Esophagus mucosa (tissue), 1 donor: ENCODE results near the gene LRIG2. TPM values are rescaled to one million over a fixed set of nuclear protein-coding genes. Genes with fewer than 3 reads are reported as not detected.
"Not testable (repeated sequence)": the region's sequence is repeated elsewhere in the genome, so short reads cannot be mapped to it uniquely, and the experiment has no call there.

ENCODE experiments used
- ATAC-seq: fragments of 200-7000 bp; cut with Tn5 transposase; one replicate; pipeline ENCODE4 v1.9.1; 2020
- total RNA-seq: library from RNA; stranded (reverse); gene quantifications from one replicate; pipeline ENCODE4 v1.2.4, GENCODE V29; 2023
- donor health status: DM: yes; HTN: yes; CAD: no.

Gene LRIG2, protein sequence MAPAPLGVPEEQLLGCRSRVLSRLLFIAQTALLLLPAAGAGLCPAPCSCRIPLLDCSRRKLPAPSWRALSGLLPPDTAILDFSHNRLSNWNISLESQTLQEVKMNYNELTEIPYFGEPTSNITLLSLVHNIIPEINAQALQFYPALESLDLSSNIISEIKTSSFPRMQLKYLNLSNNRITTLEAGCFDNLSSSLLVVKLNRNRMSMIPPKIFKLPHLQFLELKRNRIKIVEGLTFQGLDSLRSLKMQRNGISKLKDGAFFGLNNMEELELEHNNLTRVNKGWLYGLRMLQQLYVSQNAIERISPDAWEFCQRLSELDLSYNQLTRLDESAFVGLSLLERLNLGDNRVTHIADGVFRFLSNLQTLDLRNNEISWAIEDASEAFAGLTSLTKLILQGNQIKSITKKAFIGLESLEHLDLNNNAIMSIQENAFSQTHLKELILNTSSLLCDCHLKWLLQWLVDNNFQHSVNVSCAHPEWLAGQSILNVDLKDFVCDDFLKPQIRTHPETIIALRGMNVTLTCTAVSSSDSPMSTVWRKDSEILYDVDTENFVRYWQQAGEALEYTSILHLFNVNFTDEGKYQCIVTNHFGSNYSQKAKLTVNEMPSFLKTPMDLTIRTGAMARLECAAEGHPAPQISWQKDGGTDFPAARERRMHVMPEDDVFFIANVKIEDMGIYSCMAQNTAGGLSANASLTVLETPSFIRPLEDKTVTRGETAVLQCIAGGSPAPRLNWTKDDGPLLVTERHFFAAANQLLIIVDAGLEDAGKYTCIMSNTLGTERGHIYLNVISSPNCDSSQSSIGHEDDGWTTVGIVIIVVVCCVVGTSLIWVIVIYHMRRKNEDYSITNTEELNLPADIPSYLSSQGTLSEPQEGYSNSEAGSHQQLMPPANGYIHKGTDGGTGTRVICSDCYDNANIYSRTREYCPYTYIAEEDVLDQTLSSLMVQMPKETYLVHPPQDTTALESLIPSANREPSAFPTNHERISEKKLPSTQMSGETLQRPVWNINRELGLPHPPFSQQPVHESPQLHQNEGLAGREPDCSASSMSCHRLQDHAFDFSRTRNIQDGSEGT
- 8.1 TPM for total RNA-seq

DNA sequence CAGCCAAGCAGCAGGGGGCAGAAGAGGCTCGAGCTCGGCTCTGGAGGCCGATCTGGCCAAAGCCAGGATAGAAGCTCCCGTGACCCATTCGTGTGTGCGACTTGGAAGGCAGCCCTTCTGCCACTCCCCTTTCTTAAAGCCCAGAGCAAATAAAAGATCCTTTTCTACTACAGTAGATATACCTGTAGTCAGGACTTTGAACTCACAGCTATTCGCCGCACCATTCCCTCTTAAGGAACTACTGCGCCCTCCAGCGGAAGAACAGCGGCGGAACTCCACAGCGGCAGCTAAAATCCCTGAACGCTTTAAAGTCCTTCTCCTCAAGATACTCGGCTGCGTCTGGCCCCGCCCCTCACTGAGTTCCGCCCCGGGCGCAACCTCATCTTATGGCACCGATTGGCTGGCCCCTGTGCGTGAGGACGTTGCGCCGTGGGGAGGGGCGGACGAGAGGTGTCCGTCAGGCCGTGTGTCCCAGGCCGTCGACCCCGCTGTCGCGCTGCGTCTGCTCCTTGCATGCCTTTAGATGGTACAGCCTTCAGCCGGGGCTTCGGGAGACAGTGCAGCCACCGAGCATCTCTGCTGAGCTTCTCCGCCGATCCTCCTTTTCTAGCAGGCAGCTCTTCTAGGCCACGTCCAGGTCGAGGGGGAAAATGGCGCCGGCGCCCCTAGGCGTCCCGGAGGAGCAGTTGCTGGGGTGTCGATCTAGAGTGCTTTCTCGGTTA lies at the start of gene LRIG2:
Gene LRIG2 (plus strand): TSS at position 442 of the 722 bp plus-strand sequence. CDS start 209 bp downstream, at position 651.
- peak; percentile 100 for ATAC-seq

DNA sequence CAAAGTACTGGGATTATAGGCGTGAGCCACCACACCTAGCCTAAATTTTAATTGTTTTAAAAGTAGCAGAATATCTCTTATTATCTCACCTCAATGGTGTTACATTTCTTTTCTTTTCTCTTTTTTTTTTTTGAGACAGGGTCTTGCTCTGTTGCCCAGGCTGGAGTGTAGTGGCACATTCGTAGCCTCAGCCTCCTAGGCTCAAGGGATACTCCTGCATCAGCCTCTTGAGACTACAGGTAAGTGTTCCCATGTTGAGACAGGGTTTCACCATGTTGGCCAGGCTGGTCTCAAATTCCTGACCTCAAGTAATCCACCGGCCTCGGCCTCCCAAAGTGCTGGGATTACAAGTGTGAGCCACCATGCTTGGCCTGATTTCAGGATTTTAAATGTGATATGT lies 49.7 kb upstream of the LRIG2 start:
- not testable (repeated sequence) for ATAC-seq

DNA sequence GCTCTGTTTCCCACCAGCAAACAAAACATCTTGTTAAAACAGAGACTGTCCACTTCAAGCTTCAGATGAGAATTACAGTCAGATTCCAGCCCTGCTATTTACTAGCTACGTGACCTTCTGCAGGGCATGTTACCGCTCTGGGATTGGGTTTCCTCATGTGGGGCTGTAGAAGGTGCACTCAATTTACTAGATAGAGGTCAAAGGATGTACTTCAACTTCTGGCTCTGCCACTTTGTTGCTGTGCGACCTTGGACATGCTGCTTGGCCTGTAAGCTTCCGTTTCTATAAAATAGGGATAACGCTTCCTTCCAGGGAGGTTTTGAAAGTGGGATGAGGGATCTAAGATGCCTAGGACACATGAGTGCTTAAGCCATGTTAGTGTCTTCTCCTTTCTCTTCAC lies 46.0 kb upstream of the LRIG2 start:
- no peak for ATAC-seq

DNA sequence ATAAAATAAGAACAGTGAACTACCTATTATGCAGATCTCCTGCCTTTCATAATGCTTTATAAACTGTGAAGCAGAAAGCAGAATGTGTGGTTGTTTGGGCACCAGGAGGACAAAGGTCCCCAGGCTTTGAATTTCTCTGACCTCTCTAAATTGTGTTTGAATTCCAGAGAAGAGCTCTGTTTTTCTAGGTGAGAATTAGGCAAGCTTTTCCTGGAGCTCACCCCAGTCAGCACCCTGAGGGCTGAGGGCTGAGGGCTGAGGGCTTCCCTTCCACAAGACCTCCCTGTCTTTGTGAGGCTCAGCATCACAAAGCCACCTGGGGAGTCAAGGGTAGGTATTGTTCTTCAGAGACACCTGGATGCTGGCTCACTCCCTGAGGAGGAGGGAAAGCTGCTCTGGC lies 45.5 kb upstream of the LRIG2 start:
- ATAC-seq = no peak

DNA sequence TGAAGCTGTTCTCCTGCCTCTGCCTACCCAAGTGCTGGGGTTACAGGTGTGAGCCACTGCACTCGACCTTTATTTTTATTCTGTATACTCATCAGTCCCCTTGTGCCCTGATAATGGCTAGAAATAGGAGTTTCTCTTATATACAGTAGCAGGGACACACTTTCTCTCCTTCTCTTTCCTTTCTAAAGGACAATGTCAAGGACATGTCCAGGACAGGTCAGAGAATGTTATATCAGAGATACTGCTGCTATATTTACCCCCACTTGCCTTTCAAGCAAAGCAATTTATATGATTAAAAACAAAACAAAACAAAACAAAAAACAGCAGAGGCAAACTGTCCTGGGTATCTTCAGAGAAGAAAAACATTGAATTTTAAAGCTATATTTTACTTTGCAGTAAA lies 43.2 kb upstream of the LRIG2 start:
- ATAC-seq = no peak

DNA sequence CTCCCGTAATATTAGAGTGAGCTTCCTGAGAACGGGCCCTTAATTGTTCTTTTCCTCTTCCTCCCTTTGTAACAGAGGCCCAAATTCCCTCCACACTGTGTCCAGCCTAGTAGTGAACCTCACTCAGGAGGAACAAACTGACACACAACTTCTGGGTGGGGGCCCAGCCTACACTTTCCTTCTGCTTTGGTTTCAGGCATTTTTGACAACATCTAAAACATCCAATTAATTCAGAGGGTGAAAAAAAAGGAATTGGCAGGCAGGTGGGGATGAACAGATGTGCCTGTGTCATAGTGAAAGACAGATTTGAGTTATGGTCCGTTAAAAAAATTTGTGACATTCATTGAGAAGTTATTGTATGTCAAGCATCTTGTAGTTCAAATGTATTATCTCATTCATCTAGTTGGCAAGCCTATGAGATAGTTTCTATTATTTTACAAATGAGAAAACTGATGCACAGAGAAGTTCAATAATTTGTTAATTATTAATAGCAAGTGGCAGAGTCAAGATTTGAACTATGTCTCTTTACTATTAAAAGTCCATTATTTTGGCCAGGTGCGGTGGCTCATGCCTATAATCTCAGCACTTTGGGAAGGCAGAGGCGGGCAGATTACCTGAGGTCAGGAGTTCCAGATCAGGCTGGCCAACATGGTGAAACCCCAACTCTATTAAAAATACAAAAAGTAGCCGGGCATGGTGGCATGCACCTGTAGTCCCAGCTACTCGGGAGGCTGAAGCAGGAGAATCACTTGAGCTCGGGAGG lies 41.6 kb upstream of the LRIG2 start:
- no peak for ATAC-seq

DNA sequence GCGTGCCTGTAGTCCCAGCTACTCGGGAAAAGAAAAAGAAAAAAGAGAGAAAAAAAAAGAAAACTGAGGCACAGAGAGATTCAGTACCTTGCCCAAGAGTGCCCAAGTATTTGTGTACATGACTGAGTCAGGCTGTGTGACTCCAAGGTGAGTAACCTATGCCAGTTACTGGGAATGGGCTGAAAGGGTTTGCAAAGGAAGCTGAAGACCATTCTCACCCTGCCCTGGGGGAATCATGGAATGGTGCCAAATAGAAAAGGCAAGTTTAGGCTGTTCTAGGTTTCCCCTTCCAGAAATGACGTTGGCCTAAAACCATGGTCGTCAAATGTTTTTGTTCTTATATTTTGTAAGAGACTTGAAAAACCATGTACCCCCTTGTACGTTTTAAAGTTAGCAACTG lies 37.9 kb upstream of the LRIG2 start:
- peak; percentile 97 for ATAC-seq

DNA sequence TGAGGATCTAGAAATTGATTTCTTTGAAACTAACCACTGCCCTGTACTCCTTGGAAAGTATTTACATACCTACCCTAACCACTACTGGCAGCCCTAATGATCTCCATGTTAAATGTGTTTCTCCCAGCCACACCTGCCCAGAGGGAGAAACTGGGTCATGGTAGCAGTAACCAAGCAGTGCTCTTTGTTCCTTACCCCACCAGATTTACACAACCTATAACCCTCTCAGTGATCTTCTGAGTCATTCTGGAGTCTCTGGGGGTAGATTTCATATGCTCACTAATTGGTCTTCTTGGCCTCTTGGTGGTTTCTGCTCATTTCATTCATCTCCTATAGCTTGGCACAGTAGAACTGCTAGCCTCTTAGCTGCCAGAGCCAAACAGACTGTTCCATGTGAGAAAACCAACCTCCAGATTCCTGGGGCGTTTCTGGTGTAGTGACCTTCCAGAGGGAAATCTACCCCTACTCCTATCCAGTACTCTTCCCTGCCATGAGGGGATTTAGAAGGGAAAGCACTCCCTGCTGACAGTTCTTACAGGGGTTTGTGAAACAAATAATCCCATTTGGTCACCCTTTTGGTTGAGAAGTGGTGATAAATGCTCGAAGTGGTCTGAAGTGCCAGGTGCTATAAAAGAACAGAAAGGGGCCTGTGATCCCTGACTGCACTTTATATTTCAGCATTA lies 36.2 kb upstream of the LRIG2 start:
- peak; percentile 38 for ATAC-seq

DNA sequence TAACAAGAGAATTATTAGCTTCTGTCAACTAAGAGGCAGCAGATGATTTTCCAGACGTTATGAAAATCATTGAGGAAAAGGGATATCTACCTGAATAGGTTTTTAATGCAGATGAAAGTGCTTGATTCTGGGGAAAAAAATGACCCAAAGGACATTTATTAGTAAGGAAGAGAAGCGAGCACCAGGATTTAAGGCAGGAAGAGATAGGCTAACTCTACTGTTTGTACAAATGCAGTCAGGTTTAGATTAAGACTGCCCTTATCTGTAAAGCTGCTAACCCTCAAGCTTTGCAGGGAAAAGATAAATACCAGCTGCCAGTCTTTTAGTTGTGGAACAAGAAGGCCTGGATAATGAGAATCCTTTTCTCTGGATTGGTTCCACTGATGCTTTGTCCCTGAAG lies 33.0 kb upstream of the LRIG2 start:
- ATAC-seq = no peak

DNA sequence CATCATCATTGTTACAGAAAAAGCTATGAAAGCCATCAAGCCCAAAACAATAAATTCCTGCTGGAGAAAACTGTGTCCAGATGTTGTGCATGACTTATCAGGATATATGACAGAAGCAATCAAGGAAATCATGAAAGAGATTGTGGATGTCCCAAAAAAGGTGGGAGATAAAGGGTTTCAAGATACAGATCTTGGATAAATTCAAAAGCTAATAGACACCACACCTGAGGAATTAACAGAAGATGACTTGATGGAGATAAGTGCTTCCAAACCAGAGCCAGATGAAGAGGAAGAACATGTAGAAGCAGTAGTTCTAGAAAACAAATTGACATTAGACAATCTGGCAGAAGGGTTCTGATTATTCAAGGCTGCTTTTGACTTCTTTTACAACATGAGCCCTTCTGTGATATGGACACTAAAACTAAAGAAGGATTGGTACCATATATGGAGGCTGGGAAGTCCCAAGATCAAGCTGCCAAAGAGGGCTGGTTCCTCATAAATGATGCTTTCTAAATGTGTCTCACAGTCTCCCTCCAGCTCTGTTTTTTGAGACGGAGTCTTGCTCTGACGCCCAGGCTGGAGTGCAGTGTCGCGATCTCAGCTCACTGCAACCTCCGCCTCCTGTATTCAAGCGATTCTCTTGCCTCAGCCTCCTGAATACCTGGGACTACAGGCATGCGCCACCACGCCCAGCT lies 32.1 kb upstream of the LRIG2 start:
- no peak for ATAC-seq

DNA sequence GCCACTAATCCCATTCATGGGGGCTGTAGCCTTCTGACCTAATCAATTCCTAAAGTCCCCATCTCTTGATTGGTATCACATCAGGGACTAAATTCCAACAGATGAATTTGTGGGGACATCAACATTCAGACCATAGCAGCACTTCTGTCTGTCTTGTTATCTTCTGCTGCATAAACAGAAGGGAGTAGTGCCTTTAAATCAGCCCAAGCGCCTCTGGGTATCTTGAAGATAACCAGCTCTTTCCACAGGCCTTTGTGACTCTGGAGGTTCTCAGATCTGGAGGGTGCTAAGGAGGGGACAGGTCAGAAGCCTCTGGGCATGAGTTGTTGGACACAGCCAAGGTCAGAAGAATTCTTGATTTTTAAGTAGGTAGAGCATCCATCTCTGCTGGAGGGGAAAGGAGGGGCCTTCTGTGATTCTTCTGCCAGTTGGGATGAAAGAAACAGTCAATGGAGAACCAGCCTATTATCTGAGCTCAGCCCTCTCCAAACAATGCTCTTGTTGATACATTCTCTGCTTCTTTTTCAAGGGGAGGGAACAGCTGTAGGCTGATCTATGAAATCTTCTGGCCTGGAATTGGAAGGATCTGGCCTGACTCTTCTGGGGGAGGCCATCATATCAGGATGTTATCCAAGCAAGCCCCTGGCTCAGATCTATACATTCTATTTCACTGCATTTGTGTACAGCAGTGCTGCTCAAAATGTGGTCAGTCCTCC lies 31.3 kb upstream of the LRIG2 start:
- no peak for ATAC-seq

DNA sequence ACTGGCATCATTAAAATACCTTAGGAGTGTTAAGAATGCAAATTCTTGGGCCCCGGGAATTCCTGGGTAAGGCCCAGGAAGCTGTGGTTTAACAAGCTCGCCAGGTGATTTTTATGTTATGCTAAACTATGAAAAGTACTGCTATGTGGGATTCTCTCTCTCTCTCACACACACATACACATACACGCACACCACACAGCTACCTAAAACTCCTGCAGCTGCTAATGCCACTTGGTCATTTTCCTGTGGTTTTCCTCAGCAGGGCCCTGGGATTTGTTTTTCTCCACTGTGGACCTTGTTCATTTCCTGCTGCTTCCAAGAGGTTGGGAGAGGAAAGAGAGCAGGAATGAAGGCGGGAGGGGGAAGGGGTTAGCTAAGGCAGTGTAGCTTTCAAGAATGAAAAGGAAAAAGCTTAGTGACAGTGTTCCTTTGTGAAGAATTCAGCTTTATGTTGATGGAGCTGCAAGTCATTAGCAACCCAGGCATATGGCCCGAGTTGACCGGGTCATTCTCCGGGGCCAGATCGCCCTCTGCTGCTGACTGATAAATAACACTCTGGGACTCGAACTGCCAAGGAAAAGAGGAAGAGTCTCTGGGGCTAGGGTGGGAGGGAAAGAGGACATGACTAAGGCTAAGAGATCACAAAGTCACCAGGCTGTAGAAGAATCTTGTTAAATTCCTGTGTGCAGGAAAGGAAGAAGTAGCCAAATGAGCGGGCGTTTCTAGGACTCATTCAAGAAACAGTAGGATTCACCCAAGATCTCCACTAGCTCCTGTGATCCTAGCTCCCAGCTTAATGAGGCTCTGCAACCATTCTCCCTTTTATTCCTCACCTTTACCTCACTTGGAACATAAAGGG lies 30.5 kb upstream of the LRIG2 start:
- ATAC-seq = peak; percentile 81

DNA sequence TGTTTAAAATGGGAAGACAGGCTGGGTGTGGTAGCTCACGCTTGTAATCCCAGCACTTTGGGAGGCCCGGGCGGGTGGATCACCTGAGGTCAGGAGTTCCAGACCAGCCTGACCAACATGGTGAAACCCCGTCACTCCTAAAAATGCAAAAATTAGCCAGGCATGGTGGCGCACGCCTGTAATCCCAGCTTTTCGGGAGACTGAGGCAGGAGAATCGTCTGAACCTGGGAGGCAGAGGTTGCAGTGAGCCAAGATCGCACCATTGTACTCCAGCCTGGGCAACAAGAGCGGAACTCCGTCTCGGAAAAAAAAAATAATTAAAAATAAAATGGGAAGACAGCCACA lies 29.9 kb upstream of the LRIG2 start:
- not testable (repeated sequence) for ATAC-seq

DNA sequence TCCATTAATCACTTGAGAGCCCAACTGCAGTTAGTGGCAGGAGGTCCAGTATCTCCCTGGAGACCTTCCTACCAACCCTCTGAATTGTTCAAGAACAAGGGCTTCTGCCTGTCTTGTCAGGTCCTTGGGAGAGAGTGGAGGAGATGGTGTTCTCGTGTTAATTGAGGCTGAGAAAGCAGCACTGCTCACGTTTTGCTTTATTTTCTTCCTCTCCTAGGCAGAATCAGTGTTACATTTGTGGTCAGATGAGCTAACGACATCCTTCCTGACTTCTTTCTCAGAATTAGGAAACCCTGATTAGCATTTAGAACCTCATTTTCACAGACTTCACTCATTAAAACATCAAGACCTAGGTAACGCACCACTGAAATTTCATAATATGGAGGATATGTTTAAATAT lies 26.4 kb upstream of the LRIG2 start:
- no peak for ATAC-seq

DNA sequence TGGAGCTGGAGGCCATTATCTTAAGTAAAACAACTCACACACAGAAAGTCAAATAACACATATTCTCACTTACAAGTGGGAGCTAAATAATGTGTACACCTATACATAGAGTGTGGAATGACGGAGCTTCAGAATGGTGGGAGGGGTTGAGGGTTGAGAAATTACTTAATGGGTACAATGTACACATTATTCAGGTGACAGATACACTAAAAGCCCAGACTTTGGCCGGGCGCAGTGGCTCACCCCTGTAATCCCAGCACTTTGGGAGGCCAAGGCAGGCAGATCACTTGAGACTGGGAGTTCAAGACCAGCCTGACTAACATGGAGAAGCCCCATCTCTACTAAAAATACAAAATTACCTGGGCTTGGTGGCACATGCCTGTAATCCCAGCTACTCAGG lies 24.9 kb upstream of the LRIG2 start:
- ATAC-seq = no peak

DNA sequence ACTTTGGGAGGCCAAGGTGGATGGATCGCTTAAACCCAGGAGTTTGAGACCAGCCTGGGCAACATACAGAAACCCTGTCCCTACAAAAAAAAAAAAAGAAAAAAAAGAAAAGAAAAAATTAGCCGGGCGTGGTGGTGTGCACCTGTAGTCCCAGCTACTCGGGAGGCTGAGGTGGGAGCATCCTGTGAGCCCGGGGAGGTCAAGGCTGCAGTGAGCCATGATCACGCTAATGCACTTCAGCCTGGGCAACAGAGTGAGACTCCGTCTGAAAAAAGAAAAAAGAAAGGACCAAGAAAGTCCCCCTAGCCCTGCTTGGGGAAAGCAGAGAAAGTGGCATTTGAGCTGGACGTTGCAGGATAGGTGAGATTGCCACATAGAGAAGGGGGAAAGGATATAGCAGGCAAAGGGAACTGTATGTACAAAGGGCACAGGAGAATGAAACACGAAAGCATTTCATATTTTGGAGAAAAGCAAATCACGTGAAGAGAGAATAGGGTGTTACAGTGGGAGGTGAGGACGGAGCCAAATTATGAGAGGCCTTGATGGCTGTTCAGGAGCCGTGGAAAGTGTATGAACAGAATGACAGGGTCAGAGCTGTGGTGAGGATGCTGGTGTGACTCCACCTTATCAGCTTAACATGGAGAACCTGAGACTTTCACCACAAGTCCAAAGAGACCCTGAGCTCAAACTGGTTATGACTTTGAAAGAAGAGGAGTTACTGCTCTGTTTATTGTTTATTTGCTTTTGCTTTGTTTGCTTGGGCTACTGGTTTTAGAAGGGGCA lies 19.5 kb upstream of the LRIG2 start:
- no peak for ATAC-seq

DNA sequence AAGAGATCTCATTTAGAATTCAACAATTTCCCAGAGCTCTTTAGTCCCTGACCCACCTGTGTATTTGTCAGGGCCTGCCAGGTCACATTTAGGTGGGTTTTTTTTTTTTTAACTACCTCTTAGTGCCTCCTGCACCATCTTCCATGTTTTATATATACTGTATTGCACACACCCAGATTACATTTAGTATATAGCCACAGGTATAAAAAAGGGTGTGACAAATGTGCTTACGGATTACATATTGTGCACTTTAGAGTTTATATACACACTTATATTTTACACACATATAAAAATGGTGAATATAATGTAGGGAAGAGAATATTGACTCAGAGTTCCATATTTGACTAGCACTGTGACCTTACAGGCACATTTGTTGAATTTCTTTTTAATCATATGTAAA lies 17.4 kb upstream of the LRIG2 start:
- ATAC-seq = no peak

DNA sequence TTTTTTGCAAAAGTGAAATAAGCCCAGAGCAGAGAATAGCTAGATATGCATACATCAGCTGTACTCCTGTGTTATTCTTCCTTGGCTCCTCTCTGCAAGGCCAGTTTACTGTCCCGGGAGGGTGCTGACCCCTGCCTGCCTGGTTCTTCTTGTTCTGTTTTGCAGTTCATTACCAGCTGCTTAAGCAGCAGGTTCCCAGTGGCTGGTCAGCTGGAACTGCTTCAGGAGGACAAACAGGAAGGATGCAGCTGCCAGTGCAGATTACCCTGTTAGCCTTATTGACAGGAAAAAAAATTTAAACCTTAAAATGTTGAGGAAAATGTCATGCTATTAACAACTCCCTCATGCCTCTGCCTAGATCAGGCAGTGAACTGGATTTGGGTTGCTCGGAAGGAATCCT lies 16.0 kb upstream of the LRIG2 start:
- no peak for ATAC-seq
